Trophoblast cell (in vitro differentiated cells and primary cell): ENCODE results near the gene ARHGEF3.

ENCODE experiments used
- DNase-seq, 2 donors: peaks; one replicate each; pipeline ENCODE4 v3.0.0-alpha.2; 2016
- H2AFZ ChIP-seq: 2 replicates; pipeline ENCODE4 v1.6.1; 2013; ENCODE audit warnings: low read length, moderate library complexity, mild to moderate bottlenecking; ENCODE audit not compliant: insufficient read depth, poor library complexity
- H2AK5ac ChIP-seq: 2 replicates; pipeline ENCODE4 v1.6.1; 2013; ENCODE audit warnings: mild to moderate bottlenecking, low read length
- H2BK120ac ChIP-seq: 2 replicates; pipeline ENCODE4 v1.6.1; 2013; ENCODE audit warnings: low read length, mild to moderate bottlenecking, moderate library complexity; ENCODE audit not compliant: insufficient read depth, poor library complexity
- H2BK12ac ChIP-seq: 2 replicates; pipeline ENCODE4 v1.6.1; 2013; ENCODE audit warnings: mild to moderate bottlenecking, low read length, moderate library complexity
- H2BK5ac ChIP-seq: 2 replicates; pipeline ENCODE4 v1.6.1; 2013; ENCODE audit warnings: low read length, low read depth, moderate library complexity, mild to moderate bottlenecking; ENCODE audit not compliant: poor library complexity
- H3K14ac ChIP-seq: 2 replicates; pipeline ENCODE4 v1.6.1; 2013; ENCODE audit warnings: mild to moderate bottlenecking, low read length
- H3K18ac ChIP-seq: 2 replicates; pipeline ENCODE4 v1.6.1; 2013; ENCODE audit warnings: mild to moderate bottlenecking, low read length
- H3K23ac ChIP-seq: 2 replicates; pipeline ENCODE4 v1.6.1; 2013; ENCODE audit warnings: low read length
- H3K27ac ChIP-seq: 2 replicates; pipeline ENCODE4 v1.5.1; 2013; ENCODE audit warnings: low read depth, mild to moderate bottlenecking, inconsistent platforms, low read length, moderate library complexity
- H3K27me3 ChIP-seq: 2 replicates; pipeline ENCODE4 v1.6.1; 2013; ENCODE audit warnings: inconsistent platforms, mild to moderate bottlenecking, low read length, moderate library complexity; ENCODE audit not compliant: insufficient read depth
- H3K36me3 ChIP-seq, 2 experiments: 1 replicate in 1 of 2; 2 replicates in 1 of 2; pipeline ENCODE4 v1.6.1; 2013; ENCODE audit warnings: low read length in 2 of 2, mild to moderate bottlenecking in 2 of 2, moderate library complexity in 1 of 2; ENCODE audit not compliant: insufficient read depth in 2 of 2, control insufficient read depth in 1 of 2
- H3K4ac ChIP-seq: 2 replicates; pipeline ENCODE4 v1.6.1; 2013; ENCODE audit warnings: low read depth, mild to moderate bottlenecking, low read length, moderate library complexity
- H3K4me1 ChIP-seq, 2 experiments: 1 replicate in 1 of 2; 2 replicates in 1 of 2; pipeline ENCODE4 v1.6.1; 2013; ENCODE audit warnings: low read length in 2 of 2, mild to moderate bottlenecking in 2 of 2, moderate library complexity in 1 of 2; ENCODE audit not compliant: insufficient read depth in 2 of 2, control insufficient read depth in 1 of 2
- H3K4me2 ChIP-seq: 2 replicates; pipeline ENCODE4 v1.6.1; 2013; ENCODE audit warnings: inconsistent platforms, mild to moderate bottlenecking, low read length, moderate library complexity
- H3K4me3 ChIP-seq: 2 replicates; pipeline ENCODE4 v1.5.1; 2013; ENCODE audit warnings: mild to moderate bottlenecking, low read depth, low read length, inconsistent platforms
- H3K79me1 ChIP-seq: one replicate; pipeline ENCODE4 v1.6.1; 2013; ENCODE audit warnings: low read length
- H3K79me2 ChIP-seq: 2 replicates; pipeline ENCODE4 v1.6.1; 2013; ENCODE audit warnings: low read length, mild to moderate bottlenecking; ENCODE audit not compliant: control insufficient read depth, insufficient read depth, poor library complexity
- H3K9ac ChIP-seq: 2 replicates; pipeline ENCODE4 v1.6.1; 2013; ENCODE audit warnings: mild to moderate bottlenecking, low read length
- H3K9me3 ChIP-seq: 2 replicates; pipeline ENCODE4 v1.6.1; 2013; ENCODE audit warnings: low read depth, mild to moderate bottlenecking, control low read depth, inconsistent platforms, low read length; ENCODE audit not compliant: insufficient read depth
- H4K12ac ChIP-seq: 2 replicates; pipeline ENCODE4 v1.6.1; 2013; ENCODE audit warnings: low read depth, mild to moderate bottlenecking, low read length, moderate library complexity
- H4K8ac ChIP-seq: 2 replicates; pipeline ENCODE4 v1.6.1; 2013; ENCODE audit warnings: low read depth, mild to moderate bottlenecking, low read length, moderate library complexity
- H4K91ac ChIP-seq: one replicate; pipeline ENCODE4 v1.6.1; 2013; ENCODE audit warnings: low read depth, mild to moderate bottlenecking, low read length, moderate library complexity
- WGBS: extraction: QIAGEN DNeasy Blood & Tissue Kit; methylation state at CpG from one replicate; pipeline ENCODE4 v1.1.7; 2013; ENCODE audit warnings: missing lambda C conversion rate; ENCODE audit not compliant: insufficient read length, insufficient coverage; ENCODE audit errors: extremely low coverage; 5-methylcytosine and 5-hydroxymethylcytosine counted together

ARHGEF3 gene

GRCh38 chr3:56830884-56831283, 29.1 kb upstream of the ARHGEF3 start:
- Histone ChIP-seq H2AFZ (no peak overlapping the region), H3K14ac (no peak overlapping the region), H2BK120ac (no peak overlapping the region), H3K36me3 (no peaks in the 10 kb centered on the region), H3K79me2 (no peaks in the 10 kb centered on the region), H3K4me2 (no peak overlapping the region), H3K79me1 (no peaks in the 10 kb centered on the region), H3K27me3 (no peaks in the 10 kb centered on the region), H3K18ac (no peak overlapping the region), H4K91ac (no peak overlapping the region), H3K4me3 (no peak overlapping the region), H2BK5ac (no peak overlapping the region), H3K9ac (no peak overlapping the region), H2BK12ac (no peak overlapping the region), H4K8ac (no peak overlapping the region), H4K12ac (no peak overlapping the region), H3K4ac (no peak overlapping the region), H3K27ac (no peak overlapping the region), H3K4me1 (peaks cover 4 to 15% of the 10 kb centered on the region in 2 experiments), H2AK5ac (no peak overlapping the region), H3K23ac (no peak overlapping the region), H3K9me3 (no peaks in the 10 kb centered on the region)
- no peak for DNase-seq
- no CpG with 5 or more reads among the region's 2 CpGs for WGBS

DNA sequence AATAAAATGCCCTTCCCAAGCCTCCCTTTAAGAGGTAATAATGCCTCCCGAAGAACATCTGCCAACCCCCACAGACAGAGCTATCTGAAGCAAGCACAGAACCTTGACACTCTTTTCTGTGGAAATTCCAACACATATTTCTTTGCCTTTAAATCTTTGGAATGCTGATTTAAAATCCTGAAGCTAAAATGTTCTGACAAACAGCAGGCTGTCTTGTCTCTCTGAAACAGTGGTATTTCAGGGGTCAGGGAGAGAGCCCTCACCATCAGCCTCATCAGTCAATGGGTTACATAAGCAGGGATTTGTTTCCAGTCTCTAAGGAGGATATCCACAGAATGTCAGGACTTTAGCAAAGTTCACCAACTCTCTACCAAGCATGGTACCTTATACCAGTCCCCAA, 27.8 kb upstream of the ARHGEF3 start:
- Histone ChIP-seq H3K79me2 (no peaks in the 10 kb centered on the region), H4K12ac (no peak overlapping the region), H3K14ac (no peak overlapping the region), H2AFZ (no peak overlapping the region), H2AK5ac (no peak overlapping the region), H4K8ac (no peak overlapping the region), H3K9ac (no peak overlapping the region), H3K4me3 (no peak overlapping the region), H3K27me3 (no peaks in the 10 kb centered on the region), H4K91ac (no peak overlapping the region), H3K4ac (no peak overlapping the region), H2BK120ac (no peak overlapping the region), H2BK5ac (no peak overlapping the region), H3K9me3 (no peaks in the 10 kb centered on the region), H3K4me1 (peaks cover 8 to 16% of the 10 kb centered on the region in 2 experiments), H2BK12ac (no peak overlapping the region), H3K18ac (no peak overlapping the region), H3K23ac (no peak overlapping the region), H3K36me3 (no peaks in the 10 kb centered on the region), H3K4me2 (peak overlapping the region; percentile 28), H3K79me1 (no peaks in the 10 kb centered on the region), H3K27ac (no peak overlapping the region)
- peak in 1 of 2 donors; percentile 31 for DNase-seq
- no CpG with 5 or more reads among the region's 1 CpG for WGBS

- H2BK120ac ChIP-seq: no peak overlapping the region
- no peak overlapping the region for H2BK5ac ChIP-seq
- H3K18ac ChIP-seq: no peak overlapping the region
- no peak overlapping the region for H2BK12ac ChIP-seq
- no peaks in the 10 kb centered on the region for H3K27me3 ChIP-seq
- no peak overlapping the region for H2AFZ ChIP-seq
- H2AK5ac ChIP-seq: no peak overlapping the region
- no peak overlapping the region for H4K8ac ChIP-seq
- H3K79me1 ChIP-seq: no peaks in the 10 kb centered on the region
- no CpG with 5 or more reads among the region's 5 CpGs for WGBS
- no peaks in the 10 kb centered on the region for H3K36me3 ChIP-seq
- peaks cover 8 to 18% of the 10 kb centered on the region in 2 experiments for H3K4me1 ChIP-seq
- H3K79me2 ChIP-seq: no peaks in the 10 kb centered on the region
- no peak overlapping the region for H3K14ac ChIP-seq
- H3K27ac ChIP-seq: no peak overlapping the region
- no peak overlapping the region for H3K4ac ChIP-seq
- peak in 1 of 2 donors; percentile 66 for DNase-seq
- H3K4me3 ChIP-seq: no peak overlapping the region
- H3K23ac ChIP-seq: no peak overlapping the region
- no peak overlapping the region for H4K12ac ChIP-seq
- H3K9ac ChIP-seq: no peak overlapping the region
- no peaks in the 10 kb centered on the region for H3K9me3 ChIP-seq
- no peak overlapping the region for H4K91ac ChIP-seq
- H3K4me2 ChIP-seq: no peak overlapping the region
Measured at GRCh38 chr3:56826831-56827722, 25.3 kb upstream of the ARHGEF3 start.

DNA sequence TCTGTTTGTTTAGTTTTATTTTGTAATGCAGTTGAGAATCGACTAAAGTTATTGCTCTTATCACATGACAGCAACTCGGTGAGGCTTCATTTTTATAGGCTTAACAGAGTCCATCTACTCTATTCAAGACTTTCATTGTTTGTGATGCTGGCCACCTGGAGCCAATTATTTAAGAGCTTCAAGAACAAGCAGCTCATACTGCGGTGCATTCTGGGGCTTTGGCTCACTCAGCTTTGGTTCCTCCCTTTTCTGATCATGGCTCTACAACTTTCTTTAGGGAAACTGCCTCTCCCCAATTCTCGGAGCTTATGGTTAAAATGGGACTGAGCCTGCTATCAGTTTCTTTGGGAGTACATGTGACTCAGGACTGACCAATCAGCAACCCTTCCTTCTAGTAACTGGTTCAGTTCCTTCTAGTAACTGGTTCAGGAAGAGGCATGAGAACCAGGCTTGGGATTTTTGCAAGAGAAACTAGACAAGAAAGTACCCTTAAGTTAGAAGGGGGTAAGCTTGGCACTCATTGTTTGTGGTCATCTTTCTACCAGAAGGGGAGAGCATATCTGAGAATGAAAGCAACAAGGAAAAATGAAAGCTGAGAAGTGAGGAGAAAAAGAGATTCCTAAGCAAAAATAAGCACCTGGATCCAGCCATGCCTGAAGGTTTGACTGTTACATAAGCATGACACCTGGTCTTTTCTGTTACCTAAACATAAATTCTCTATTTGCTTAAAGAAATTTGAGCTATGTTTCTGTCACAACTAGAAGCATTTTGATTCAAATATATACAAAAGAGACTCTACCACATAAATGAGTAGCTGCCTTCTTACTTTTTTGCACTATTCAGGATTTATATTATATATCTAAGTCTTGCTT, 24.1 kb upstream of the ARHGEF3 start:
- Histone ChIP-seq H3K4me2 (no peak overlapping the region), H4K8ac (no peak overlapping the region), H3K79me1 (no peaks in the 10 kb centered on the region), H4K91ac (no peak overlapping the region), H3K4me1 (peaks cover 8 to 18% of the 10 kb centered on the region in 2 experiments), H2AFZ (no peak overlapping the region), H3K4me3 (no peak overlapping the region), H2BK120ac (no peak overlapping the region), H2BK5ac (no peak overlapping the region), H3K4ac (no peak overlapping the region), H3K36me3 (no peaks in the 10 kb centered on the region), H3K14ac (no peak overlapping the region), H3K27ac (no peak overlapping the region), H2BK12ac (no peak overlapping the region), H3K18ac (no peak overlapping the region), H3K23ac (no peak overlapping the region), H3K9ac (no peak overlapping the region), H3K79me2 (no peaks in the 10 kb centered on the region), H3K27me3 (no peaks in the 10 kb centered on the region), H2AK5ac (no peak overlapping the region), H3K9me3 (no peaks in the 10 kb centered on the region), H4K12ac (no peak overlapping the region)
- DNase-seq: peak in 1 of 2 donors; percentile 55
- no CpG with 5 or more reads among the region's 4 CpGs for WGBS
